HepG2 (cell line): ENCODE measurements around the gene LTA4H. TPM values are rescaled to one million over a fixed set of nuclear protein-coding genes. Genes with fewer than 3 reads are reported as not detected.

ENCODE experiments used
- ATAC-seq: fragments of 200-7000 bp; cut with Tn5 transposase; 3 replicates; pipeline ENCODE4 v1.9.1; 2020; ENCODE audit warnings: mild to moderate bottlenecking, moderate library complexity
- BruUV-seq: library from RNA; stranded (reverse); fragments of 400-500 nt; replicated peaks from 2 replicates; lab custom pipeline; 2021; lab: Mats Ljungman, UMichigan
- CTCF ChIA-PET: fragments of 300-600 bp; formaldehyde crosslinking; extraction: SDS; loops from one replicate; lab custom pipeline; 2021; ENCODE audit warnings: low total read pairs, inconsistent platforms, low intra/inter-chr PET ratio; lab: Yijun Ruan, JAX
- POLR2A ChIA-PET: fragments of 350-600 bp; sonication (Branson Sonifier 250); formaldehyde crosslinking; loops from one replicate; lab custom pipeline; 2020; ENCODE audit warnings: antibody characterized with exemption, inconsistent platforms; lab: Yijun Ruan, JAX
- DNase-seq: peaks from one replicate; pipeline ENCODE4 v3.0.0-alpha.2; 2015; ENCODE audit warnings: low spot score
- FAIRE-seq: peaks from 3 replicates; lab custom pipeline; 2011; peaks lifted over from hg19 to GRCh38; lab: Jason Lieb, UNC
- H2AFZ ChIP-seq: one replicate; pipeline ENCODE4 v1.6.1; 2011; ENCODE audit warnings: low read length, inconsistent platforms
- H3K27ac ChIP-seq: fragments of 300-600 bp; 3 replicates; pipeline ENCODE4 v1.8.0; 2011; ENCODE audit warnings: mixed run types, mild to moderate bottlenecking, mixed read lengths, low read length, inconsistent platforms; ENCODE audit not compliant: insufficient read depth; ENCODE audit errors: extremely low read length
- H3K27me3 ChIP-seq, 2 experiments: fragments of 200-600 bp in 1 of 2; 2 replicates in 1 of 2; 3 replicates in 1 of 2; pipeline versions ENCODE4 v1.6.0 to v1.8.0; 2011; ENCODE audit warnings: low read length in 2 of 2, mild to moderate bottlenecking in 2 of 2, moderate library complexity in 2 of 2, inconsistent platforms in 1 of 2; ENCODE audit not compliant: insufficient read depth in 2 of 2, control insufficient read depth in 1 of 2
- H3K36me3 ChIP-seq, 2 experiments: fragments of 200-600 bp in 1 of 2; replicated peaks in 1 of 2; 2 replicates in 1 of 2; 3 replicates in 1 of 2; pipeline versions ENCODE4 v1.5.1 to v1.8.0; 2011; ENCODE audit warnings: low read length in 2 of 2, inconsistent platforms in 1 of 2; ENCODE audit not compliant: insufficient read depth in 2 of 2, control insufficient read depth in 1 of 2
- H3K4me1 ChIP-seq: 2 replicates; pipeline ENCODE4 v1.5.1; 2012; ENCODE audit warnings: low read length, inconsistent platforms; ENCODE audit not compliant: insufficient read depth
- H3K4me2 ChIP-seq: 2 replicates; pipeline ENCODE4 v1.6.0; 2011; ENCODE audit warnings: low read depth, low read length, inconsistent platforms
- H3K4me3 ChIP-seq, 3 experiments: fragments of 200-600 bp in 1 of 3; sonication (generic), shearing (Covaris generic) in 1 of 3; replicated peaks in 1 of 3; 2 replicates each; pipeline ENCODE4 v1.5.1; 2011 to 2016; ENCODE audit warnings: low read length in 3 of 3, inconsistent platforms in 2 of 3, low read depth in 2 of 3, mild to moderate bottlenecking in 2 of 3, control low read depth in 1 of 3, mixed read lengths in 1 of 3; ENCODE audit not compliant: insufficient read depth in 1 of 3
- H3K79me2 ChIP-seq: one replicate; pipeline ENCODE4 v1.6.1; 2011; ENCODE audit warnings: low read length, inconsistent platforms; ENCODE audit not compliant: insufficient read depth
- H3K9ac ChIP-seq: 2 replicates; pipeline ENCODE4 v1.6.0; 2011; ENCODE audit warnings: mild to moderate bottlenecking, low read depth, low read length, inconsistent platforms; ENCODE audit not compliant: insufficient read depth
- H3K9me3 ChIP-seq: 2 replicates; pipeline ENCODE4 v1.5.1; 2012; ENCODE audit warnings: mild to moderate bottlenecking, low read length
- H4K20me1 ChIP-seq: 2 replicates; pipeline ENCODE4 v1.6.0; 2011; ENCODE audit warnings: inconsistent platforms, mild to moderate bottlenecking, low read length, moderate library complexity; ENCODE audit not compliant: insufficient read depth
- ETV6 ChIP-seq: sonication (generic); formaldehyde crosslinking; conservative IDR thresholded peaks from 2 replicates; pipeline ENCODE4 v1.4.0; 2020; ENCODE audit warnings: missing genetic modification reagents
- FOXA1 ChIP-seq, 2 experiments: fragments of 450-650 bp in 1 of 2; sonication (generic) in 1 of 2; formaldehyde crosslinking in 1 of 2; IDR thresholded peaks; 2 replicates each; pipeline versions ENCODE4 v1.4.0 to v1.6.1; 2016 to 2020; ENCODE audit warnings: missing genetic modification reagents in 1 of 2
- MAFF ChIP-seq: IDR thresholded peaks from 2 replicates; pipeline ENCODE4 v1.6.1; 2011; ENCODE audit warnings: low read depth, low read length, improper control_type of control experiment
- MAFK ChIP-seq, 2 experiments: IDR thresholded peaks in 1 of 2; conservative IDR thresholded peaks in 1 of 2; 2 replicates each; pipeline ENCODE4 v1.6.1; 2011; ENCODE audit warnings: improper control_type of control experiment in 2 of 2, low read length in 2 of 2
- MEIS1 ChIP-seq: sonication (generic); formaldehyde crosslinking; IDR thresholded peaks from 2 replicates; pipeline ENCODE4 v1.9.0; 2021; ENCODE audit warnings: mild to moderate bottlenecking, missing genetic modification reagents, moderate library complexity, borderline replicate concordance
- RFX3 ChIP-seq: IDR thresholded peaks from 2 replicates; pipeline ENCODE4 v1.6.1; 2016; ENCODE audit warnings: missing biosample characterization, missing genetic modification reagents
- XRCC5 ChIP-seq: fragments of 200-400 bp; formaldehyde crosslinking; optimal IDR thresholded peaks from 2 replicates; pipeline ENCODE3; 2017; ENCODE audit warnings: mild to moderate bottlenecking, low read length
- ZFP82 ChIP-seq: sonication (generic); formaldehyde crosslinking; IDR thresholded peaks from 2 replicates; pipeline ENCODE4 v1.5.1; 2020; ENCODE audit warnings: mild to moderate bottlenecking, missing genetic modification reagents, borderline replicate concordance
- whole genome bisulfite sequencing: methylation state at CpG from one replicate; pipeline ENCODE4 v1.1.6; 2017; ENCODE audit warnings: low lambda C conversion rate; 5-methylcytosine and 5-hydroxymethylcytosine counted together
- in situ Hi-C: cut with HindIII; loops from 2 replicates; pipeline ENCODE4 v1.10.0; 2017; ENCODE audit warnings: low pct_unique_long_range_greater_than_20kb; ENCODE audit not compliant: extremely low pct_ligation_motif_present
- intact Hi-C: fragments of 100-400 bp; cut with micrococcal nuclease; formaldehyde crosslinking; loops from one replicate; pipeline ENCODE4 v1.10.0; 2022; ENCODE audit not compliant: unreplicated experiment
- polyA plus RNA-seq, 8 experiments: library from polyadenylated mRNA; depleted of rRNA in 3 of 8; stranded (reverse) in 7 of 8; unstranded in 1 of 8; fragments of >200 nt; fragmentation: Illumina TruSeq in 4 of 8; extraction: Trizol in 4 of 8; gene quantifications; 2 replicates each; pipeline versions ENCODE4 v1.2.1 to v1.2.3, GENCODE V29; 2011 to 2016; ENCODE audit warnings: low read depth in 4 of 8, missing spikeins in 1 of 8, mixed read lengths in 1 of 8; ENCODE audit not compliant: insufficient read depth in 1 of 8
- total RNA-seq, 5 experiments: library from RNA; depleted of rRNA; stranded (reverse); fragments of >200 nt; fragmentation: Illumina TruSeq; extraction: Trizol; gene quantifications; 2 replicates each; pipeline ENCODE4 v1.2.3, GENCODE V29; 2016; ENCODE audit warnings: low read depth in 1 of 5
- TF ChIP-seq, protein P1 (sequence below): IDR thresholded peaks from 2 replicates; pipeline ENCODE4 v1.6.1; 2018; ENCODE audit warnings: missing genetic modification reagents, mild to moderate bottlenecking, missing compliant biosample characterization
- TF ChIP-seq, protein P2 (sequence below): IDR thresholded peaks from 2 replicates; pipeline ENCODE4 v1.6.1; 2016; ENCODE audit warnings: missing biosample characterization, missing genetic modification reagents, low read depth

The LTA4H gene
- total and polyA plus RNA-seq, 2 of the 13 experiments (the other 11 are each of a cell fraction or from before 2014, with no cell fraction given) = 87.5 to 90.4 TPM

DNA sequence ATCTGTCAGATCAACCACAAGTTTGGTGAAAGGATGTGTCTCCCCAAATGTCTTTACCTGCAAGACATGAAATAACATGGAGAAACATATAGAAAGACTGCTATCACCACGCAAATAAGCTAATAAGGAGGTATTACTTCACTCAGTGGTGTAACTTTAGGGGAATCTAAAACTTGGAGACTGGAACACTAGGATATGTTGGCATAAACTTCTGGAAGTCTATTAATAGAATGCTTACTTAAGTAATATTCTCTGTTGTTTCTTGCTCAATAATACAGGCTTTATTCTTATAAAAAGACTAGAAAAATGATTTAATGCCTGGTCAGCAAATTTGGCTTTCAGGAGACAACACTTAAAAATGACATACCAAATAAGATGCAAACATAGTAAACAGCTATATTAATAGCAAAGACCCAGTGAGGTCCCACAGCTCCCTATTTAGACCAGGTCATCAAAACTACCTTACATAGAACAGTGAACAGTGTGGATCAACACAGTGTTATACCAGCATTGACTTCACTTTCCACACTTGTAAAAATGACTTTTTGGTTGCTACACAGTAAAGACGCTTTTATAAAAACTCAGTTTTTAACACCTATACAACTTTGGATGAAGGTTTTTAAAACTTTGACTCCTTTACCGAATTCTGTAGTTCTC, 20.3 kb downstream of the LTA4H start:
- Histone ChIP-seq H3K4me1 (no peaks in the 10 kb centered on the region), H3K9me3 (no peaks in the 10 kb centered on the region), H4K20me1 (no peaks in the 10 kb centered on the region), H3K9ac (no peak overlapping the region), H2AFZ (no peak overlapping the region), H3K4me3 (no peak overlapping the region)
- in situ Hi-C loops = no loop called here
- CTCF ChIA-PET = interaction anchor here (1.6 kb wide), 1 partner anchor 502 kb away, joined by 6 read pairs; no protein-coding TSS in a partner anchor
- WGBS = 89% methylated on average over 3 of the region's 3 CpGs
- ATAC-seq (no peak), FAIRE-seq (no peak)
- POLR2A ChIA-PET = no interaction called here
- peak; percentile 95 to 99 for TF ChIP-seq MAFK (conservative IDR thresholded peaks at IDR 0.05 in 1 of 2, IDR thresholded peaks at IDR 0.05 in 1 of 2; ENCODE audit: low read length in 2 of 2)
- TF ChIP-seq, protein P1, sequence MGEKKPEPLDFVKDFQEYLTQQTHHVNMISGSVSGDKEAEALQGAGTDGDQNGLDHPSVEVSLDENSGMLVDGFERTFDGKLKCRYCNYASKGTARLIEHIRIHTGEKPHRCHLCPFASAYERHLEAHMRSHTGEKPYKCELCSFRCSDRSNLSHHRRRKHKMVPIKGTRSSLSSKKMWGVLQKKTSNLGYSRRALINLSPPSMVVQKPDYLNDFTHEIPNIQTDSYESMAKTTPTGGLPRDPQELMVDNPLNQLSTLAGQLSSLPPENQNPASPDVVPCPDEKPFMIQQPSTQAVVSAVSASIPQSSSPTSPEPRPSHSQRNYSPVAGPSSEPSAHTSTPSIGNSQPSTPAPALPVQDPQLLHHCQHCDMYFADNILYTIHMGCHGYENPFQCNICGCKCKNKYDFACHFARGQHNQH (CRISPR knock-in tag) = no peak
- no peak for TF ChIP-seq ZFP82 (CRISPR knock-in tag)
- no peak for TF ChIP-seq XRCC5
- TF ChIP-seq, protein P2, sequence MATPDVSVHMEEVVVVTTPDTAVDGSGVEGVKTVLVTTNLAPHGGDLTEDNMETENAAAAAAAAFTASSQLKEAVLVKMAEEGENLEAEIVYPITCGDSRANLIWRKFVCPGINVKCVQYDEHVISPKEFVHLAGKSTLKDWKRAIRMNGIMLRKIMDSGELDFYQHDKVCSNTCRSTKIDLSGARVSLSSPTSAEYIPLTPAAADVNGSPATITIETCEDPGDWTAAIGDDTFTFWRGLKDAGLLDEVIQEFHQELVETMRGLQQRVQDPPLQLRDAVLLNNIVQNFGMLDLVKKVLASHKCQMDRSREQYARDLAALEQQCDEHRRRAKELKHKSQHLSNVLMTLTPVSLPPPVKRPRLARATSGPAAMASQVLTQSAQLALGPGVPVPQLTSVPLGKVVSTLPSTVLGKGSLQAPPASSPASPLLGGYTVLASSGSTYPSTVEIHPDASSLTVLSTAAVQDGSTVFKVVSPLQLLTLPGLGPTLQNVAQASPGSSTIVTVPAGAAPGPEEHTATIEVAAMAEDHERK (CRISPR knock-in tag) = no peak
- TF ChIP-seq MAFF = peak; percentile 98
- TF ChIP-seq ETV6 = no peak
- no peak for TF ChIP-seq FOXA1 (IDR thresholded peaks at IDR 0.05)
- no peak for TF ChIP-seq FOXA1 (CRISPR knock-in tag; IDR thresholded peaks at IDR 0.05)
- TF ChIP-seq MEIS1 (CRISPR knock-in tag) = no peak
- TF ChIP-seq RFX3 (CRISPR knock-in tag) = no peak
- TF ChIP-seq, all 625 proteins: peak for 2
- H3K79me2 ChIP-seq = no peaks in the 10 kb centered on the region
- H3K27me3 ChIP-seq = no peaks in the 10 kb centered on the region
- intact Hi-C loops = loop anchor here (5.0 kb wide), 1 partner anchor 202 kb away; no protein-coding TSS in a partner anchor
- no peak overlapping the region for H3K27ac ChIP-seq
- peaks cover 12 to 49% of the 10 kb centered on the region in 2 experiments for H3K36me3 ChIP-seq
- H3K4me2 ChIP-seq = no peak overlapping the region
- DNase-seq = no peak
- no TSS peak for BruUV-seq
